Measurements from ENCODE around the gene GRIA1.

The GRIA1 gene

DNA sequence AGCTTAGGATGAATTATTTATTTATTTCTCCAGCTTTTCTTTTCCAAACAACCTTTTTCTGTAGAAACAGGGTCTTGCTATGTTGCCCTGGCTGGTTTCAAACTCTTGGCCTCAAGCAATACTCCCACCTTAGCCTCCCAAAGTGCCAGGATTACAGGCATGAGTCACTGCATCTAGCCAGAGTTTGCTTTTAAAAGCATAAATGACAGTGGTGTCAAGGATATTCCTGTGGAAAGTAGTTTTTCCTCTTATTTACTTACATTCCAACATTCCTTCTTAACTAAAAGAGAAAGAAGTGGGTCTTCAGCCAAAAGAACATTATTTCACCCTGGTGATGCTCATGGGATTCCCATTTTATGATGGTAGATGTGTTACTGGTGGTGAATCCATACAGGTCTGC lies 62.4 kb downstream of the GRIA1 start:
- no peak for DNase-seq

DNA sequence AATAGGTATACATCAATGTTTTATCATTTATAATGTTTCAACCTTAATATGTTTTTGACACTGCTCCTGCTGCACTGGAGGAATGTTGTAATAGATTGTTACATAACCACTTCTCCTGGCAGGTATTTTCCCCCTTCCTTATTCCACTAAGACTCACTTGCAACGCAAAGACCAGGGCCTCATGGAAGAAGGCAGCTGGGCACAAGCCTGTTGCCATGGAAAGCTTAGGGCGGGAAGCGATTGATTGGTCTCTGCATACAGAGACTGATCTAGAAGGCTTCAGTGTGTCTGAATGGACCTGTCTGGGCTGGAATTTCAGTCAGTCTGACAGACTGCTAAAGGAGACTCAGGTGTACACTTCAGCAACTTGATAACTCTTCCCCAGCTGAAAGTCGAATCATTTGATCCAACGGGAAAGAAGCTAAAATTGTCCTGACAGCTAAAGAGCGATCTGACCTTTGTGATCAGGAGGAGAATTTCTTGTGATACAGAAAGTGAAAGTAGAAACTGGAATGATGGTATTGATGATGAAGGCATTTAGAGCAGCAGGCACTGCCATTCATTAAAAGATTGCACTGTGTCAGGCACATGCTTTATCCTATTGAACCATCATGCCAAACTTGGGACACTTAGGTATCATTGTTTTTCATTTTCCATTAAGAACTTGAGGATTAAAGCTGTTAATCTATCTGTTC lies 65.1 kb downstream of the GRIA1 start:
- DNase-seq = no peak

DNA sequence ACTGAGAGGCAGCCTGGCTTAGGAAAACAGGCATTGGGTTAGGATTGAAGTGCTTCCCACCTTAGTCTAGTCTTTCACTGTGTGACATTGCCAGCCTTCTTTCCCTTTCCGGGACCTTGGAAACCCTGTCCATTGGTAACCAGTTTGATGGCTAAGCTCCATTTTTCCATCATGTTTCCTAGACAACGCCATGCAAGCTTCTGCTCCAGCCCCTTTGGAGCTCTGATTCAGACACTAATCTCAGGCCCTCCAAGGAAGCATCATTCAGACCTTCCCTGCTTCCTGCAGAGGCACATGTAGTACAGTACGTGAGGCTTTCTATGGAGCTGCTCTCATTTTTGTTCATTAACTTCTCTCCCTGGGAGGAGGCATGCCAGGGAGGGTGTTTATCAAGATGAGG lies 68.5 kb downstream of the GRIA1 start:
- DNase-seq = no peak

DNA sequence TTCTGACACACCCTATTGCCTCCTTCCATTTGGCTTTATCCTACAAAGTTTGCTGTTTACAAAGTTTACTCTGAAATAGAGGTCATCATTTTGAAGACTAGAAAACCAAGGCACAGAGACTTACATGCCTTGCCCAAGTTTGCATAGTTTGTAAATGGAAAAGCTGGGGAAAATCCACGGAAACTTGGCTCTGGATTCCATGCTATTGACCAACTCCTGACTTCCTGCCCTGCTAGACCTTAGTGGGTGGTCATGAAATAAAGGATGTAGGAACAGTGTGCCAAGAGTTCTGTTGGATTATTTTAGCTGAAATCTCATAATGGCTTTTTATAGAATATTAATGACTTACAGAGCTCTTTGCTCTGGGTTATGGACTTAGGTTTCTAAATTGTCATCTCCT lies 69.5 kb downstream of the GRIA1 start:
- DNase-seq = no peak

DNA sequence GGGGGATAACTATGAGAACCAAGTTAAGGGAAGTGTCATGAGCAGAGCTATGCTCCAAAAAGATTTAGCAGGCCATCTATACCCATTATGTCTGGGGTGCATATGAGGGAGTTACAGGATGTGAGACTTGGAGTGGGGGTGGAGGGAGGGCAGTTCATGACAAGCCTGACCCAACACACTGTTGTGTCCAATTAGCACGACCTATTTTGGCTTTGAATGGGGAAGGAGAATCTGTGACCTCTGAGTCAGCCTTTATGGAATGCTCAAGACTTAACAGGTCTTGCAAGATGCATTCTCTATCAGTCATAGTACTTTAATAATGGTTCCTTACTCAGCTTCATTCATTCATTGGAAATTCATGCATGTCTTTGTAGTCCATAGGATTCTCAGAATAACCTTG lies 71.7 kb downstream of the GRIA1 start:
- no peak for DNase-seq

DNA sequence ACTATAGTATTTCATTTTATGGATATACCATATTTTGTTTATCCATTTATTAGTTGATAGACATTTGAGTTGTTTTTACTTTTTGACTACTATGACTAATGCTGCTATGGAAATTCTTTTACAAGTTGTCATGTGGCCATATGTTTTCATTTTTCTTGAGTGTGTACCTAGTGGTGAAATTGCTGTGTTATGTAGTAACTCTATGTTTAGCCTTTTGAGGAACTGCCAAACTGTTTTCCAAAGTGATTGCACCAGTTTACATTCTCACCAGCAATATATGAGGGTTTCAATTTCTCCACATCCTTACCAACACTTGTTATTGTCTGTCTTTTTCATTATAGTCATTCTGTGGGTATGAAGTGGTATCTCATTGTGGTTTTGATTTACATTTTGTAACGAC lies 75.4 kb downstream of the GRIA1 start:
- no peak for DNase-seq

DNA sequence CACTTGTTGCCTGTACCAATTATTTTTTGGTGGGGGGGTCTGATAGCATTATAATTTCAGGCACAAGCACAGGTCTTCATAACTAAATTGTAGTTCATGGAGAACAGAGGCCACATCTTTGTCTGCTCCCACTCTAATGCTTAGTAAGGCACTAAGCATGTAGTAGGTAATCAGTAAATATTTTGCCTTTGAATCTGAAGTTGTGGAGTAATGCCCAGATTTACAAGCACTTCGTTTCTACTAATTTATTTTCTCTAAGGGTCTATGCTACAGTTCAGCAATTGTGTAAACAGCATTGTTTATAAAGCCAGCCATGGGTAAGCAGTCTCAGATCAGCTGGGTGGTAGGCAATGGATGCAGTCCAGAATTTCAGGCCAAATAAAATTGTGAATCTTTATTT lies 78.6 kb downstream of the GRIA1 start:
- DNase-seq = no peak

DNA sequence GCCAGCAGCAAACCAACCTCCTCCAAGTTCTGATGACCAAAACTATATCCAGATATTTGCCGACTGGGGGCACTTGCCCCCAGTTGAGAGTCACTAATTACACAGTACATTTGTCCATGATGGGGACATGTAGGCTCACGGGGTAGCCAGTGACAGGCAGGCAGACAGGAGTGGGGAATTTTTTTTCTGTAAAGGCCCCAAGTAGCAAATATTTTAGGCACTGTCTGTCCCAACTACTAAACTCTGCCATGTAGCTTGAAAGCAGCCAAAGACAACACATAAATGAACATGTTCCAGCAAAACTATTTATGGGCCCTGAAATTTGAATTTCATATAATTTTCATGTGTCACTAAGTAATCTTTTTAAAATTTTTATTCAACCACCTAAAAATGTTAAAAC lies 80.7 kb downstream of the GRIA1 start:
- no peak for DNase-seq

DNA sequence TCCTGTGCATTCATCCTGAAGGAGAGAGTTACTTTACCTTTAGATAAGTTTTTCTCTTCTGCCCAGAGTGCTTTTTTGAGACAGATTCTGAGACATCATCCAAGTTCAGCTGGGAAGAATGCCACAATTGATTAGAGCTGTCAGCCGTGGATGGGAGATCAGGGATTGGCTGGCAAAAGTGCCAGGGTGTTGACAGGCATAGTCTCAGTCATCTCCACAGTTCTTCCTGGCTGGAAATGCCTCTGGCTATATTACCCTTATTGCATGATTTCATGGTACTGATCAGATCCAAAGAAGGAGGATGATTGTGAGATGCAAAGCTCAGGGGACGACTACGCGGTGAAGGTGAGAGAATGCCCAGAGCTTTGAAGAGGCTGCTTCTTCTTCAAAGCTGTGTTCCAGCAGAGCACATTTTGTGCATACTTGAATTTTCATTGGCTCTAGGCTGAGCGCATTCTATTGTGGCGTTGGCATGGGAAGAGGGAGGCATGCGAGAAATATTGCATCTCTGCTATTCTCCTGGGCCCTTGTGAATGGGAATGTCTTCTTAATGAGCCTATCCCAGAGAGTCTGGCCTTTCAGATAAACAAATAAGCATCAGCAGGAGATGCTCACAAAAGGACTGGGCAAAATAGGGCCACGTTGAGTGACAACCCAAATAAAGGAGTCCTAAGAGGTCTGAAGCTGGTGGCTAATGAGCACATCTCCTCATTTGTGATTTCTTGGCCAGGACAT lies 82.1 kb downstream of the GRIA1 start:
- DNase-seq = no peak

DNA sequence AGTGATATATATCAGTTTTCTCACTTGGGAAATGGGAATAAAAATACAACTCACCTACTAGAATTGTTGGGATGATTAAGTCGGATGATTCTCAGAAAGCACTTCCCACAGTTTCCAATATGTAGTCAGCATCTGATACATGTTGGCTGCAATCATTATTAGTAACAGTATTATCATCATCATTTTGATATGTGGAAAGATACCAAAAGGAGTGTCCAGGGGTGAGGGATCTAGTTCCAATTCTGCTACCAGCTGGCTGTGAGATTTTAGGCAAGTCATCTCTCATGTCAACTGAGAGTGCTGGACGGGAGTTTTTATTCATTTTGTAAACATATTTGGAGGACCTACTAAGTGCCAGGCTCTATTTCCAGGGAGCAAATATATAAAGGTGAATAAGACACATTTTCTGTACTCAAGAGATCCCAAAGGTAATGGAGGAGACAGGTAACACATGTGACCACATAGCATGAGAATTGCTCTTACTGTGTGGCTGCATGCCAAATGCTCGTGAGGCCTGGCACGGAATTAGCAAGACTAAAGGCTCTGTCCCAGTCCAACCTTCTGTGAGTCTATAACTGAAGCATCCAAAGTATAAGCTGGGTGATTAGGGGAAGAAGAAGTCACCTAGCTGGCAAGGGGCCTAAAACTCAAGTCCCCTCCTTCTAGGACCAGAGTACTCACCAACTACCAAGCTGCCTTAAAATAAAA lies 83.0 kb downstream of the GRIA1 start:
- no peak for DNase-seq

DNA sequence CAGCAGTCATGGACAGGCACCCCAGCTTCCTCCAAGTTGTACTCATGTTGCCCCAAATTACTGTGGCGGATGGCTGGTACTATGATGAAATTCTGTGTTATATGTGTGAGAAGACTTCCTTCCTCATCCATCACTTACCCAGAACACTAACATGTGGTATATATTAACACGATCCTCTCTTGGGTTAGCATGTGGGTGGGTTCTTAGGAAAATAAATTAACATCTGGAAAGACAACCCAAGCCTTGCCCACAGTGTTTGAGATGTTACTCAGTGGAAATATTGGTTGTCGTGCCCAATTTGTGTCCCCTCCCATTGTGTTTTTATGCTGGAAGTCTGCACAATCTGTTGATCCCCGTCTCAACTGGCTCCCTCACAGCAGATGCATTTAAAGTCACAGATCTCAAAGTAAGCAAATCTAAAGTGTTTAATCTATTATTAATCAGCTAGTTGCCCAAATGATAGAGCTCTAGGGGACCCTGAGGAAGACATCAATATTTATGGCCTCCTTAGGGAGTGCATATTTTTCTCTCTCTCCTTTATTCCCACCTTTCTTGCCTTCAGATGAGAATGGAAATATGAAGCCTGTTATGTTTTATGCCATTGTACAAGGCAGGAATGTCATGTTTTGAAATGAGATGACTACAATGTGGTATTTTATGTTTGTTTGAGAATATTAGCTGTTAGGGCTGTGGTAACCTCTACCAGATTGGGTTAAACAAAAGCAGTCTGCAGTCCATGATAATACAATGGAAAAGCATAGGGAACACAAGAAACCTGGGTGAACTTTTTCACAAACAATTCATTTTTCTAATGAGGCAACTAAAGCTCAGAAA lies 93.9 kb downstream of the GRIA1 start:
- DNase-seq = no peak

DNA sequence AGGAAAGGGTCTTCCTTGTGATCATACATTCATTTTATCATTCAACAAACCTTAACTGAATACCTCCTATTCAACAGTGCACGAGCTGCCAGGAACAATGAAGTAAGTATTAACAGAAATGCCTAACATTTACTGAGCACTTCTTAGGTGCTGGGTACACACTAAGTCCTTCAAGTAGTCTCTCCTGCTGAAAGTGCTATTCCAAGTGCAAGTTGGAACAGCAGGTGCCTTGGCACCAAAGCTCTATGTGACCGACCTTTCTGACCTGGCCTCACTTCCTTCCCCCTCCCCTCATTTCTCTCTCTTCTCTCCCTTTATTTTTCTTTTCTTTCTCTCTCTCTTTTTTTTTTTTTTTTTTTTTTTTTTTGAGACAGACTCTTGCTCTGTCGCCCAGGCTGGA lies 94.5 kb downstream of the GRIA1 start:
- no peak for DNase-seq

DNA sequence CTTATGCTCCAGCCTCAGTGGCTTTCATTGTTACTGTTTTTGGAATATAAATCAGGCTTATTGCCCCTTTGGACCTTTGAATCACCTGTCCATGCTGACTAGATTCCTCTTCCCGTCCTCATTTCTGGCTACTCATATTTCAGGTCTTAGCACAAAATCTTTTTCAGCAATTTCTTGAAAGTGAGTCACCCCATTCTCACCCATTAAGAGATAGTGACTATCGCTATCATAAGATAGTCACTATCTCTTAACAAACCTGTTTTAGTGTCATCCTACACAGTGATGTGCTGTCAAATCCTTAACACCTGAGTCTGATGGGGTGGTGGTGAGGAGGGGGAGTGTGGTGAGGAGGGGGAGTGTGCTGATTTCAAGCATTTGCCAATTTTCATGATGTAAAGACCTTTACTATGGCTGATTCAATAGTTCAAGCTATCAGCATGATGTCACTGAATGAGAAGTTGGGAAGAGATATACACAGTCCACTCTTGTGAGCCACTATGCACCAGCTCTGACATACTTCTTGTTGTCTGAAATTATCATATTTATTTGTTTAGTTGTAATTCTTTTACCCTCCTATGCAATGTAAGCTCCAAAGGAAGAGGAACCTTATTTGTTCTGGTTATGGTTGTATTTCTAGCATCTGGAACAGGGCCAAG lies 95.3 kb downstream of the GRIA1 start:
- DNase-seq = no peak

DNA sequence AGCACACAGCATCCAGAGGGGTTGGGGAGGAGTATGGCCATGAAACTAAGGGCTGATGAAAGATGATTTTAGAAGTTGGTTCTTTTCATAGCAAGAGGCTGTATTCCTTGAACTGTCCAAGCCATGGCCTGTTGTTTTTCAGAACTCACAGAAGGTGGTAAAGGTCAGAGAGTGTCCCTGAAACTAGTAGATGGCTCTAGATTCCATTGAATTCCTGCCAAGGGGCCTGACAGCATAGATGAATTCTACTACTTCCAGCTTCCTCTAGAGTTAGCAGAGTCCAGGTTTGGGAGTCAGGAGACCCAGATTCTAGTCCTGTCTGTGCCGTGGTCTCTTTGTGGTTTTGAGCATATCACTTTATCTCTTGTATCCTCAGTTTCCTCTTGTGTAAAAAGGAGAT lies 101.6 kb downstream of the GRIA1 start:
- DNase-seq = no peak

DNA sequence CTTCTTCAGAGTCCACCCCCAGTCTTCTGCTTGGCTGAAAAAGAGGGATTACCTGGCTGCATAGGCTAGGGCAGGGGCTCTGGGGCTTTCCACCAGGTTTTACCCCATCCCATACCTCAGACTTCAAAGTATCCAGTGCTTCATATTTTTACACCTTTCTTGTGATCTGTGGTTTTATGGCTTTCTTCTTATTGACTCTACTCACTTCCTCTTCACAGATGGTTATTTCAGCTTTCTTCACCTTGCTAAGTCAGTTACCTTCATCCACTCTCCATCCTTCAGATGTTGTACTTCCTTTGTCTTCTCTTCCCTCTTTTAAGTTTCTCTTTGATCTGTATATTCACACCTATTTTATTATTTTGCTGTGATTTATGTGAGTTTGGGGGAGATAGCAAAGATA lies 104.3 kb downstream of the GRIA1 start:
- no peak for DNase-seq

DNA sequence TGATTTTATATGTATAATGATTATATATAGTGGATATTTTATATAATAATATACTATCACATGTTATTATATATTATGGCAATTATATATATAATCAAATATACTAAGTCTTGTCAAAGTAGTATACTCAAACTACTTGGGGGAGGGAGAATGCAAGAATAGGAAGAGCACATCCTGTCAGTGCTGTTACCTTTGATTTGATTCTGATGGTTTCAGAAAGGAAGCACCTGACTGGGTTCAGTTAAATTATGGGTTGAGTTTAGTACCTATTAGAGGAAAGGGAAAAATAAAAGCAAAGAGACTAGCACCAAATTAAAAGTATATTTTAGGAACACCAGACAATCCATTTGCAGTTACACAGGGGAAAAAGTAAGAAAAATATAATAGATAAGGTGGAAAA lies 107.6 kb downstream of the GRIA1 start:
- no peak for DNase-seq

DNA sequence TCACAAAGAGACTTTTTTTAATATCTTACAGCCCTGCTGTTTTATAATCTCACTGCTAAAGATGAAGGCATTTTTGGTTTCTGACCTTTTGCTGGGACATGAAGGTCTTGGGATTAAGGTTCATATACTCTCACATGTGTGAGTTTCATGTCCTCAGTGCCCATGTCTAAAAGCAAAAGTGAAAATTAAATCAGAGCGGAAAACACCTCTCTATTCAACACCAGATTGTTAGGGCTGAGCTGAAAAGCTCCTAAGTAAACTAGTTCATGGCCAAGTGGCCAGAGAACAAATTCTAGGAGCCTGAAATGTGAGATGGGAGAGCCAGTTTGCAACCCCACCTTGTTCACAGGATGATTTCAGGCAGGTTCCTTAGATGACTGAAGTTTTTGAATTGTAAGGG lies 110.9 kb downstream of the GRIA1 start:
- DNase-seq = no peak

DNA sequence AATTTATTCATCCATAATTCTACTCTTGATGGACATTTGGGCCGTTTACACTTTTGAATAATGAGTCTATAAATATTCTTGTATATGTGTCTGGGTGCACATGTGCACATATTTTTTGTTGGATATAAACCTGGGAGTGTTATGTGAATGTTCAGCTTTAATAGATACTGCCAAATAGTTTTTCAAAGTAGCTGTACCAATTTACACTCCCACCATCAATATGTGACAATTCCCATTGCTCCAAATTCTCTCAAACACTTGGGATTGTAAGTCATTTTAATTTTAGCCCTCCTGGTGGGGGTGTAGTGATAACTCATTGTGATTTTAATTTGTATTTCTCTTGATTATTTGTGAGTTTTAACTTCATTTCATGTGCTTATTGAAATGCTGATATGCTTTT lies 114.9 kb downstream of the GRIA1 start:
- DNase-seq = no peak

DNA sequence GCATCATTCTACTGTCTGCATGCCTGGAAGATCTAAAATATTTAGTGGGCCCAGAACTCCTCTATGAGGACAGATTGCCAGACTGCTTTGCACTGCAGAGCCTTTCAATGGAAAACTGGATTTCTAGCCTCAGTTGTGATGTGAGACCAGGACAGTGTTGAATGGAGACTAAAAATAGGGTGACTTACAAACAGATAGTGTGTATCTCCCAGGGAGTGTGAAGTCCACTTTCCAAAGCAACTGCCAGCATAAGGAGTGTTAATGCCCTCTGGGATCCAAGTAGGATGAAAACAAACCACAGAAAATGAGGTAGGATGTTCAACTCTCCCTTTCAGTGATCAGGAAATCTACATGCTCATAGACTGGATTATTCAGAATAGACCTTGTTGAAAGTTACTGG lies 119.5 kb downstream of the GRIA1 start:
- no peak for DNase-seq

DNA sequence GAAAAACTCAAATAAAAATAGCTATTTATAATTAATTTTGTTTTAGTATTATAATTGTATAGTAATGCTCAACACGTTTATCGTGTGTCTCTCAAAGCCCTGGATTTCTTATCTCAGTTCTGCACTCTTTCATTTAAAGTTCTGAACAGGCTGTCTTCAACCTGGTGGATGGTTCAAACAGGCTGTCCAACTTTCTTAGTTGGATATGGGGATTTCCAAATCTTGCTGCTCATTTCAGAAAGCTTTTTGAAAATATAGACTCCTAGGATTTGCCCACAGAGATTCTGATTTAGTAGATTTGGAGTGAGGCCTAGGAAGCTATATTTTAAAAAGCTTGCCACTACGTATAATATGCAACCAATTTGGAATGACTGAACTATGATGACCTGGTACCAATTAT lies 120.3 kb downstream of the GRIA1 start:
- no peak for DNase-seq

DNA sequence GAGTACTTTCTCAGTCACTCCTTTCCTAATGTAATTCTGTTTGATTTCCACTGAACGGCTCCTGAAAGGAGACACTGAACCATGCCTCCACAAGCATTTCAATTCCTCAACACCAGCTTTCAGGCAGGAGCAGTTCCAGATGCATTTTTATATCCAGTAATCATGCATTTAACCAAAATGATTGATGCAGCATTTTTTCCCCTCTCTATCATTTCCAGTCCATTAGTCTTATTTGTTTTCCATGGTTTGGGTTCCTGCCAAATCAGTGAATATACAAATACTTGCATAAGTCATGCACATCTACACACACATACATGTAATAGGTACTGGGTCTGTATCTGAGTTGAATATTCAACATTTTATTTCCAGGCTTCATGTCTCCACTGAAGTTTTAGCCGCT lies 122.7 kb downstream of the GRIA1 start:
- DNase-seq = no peak

DNA sequence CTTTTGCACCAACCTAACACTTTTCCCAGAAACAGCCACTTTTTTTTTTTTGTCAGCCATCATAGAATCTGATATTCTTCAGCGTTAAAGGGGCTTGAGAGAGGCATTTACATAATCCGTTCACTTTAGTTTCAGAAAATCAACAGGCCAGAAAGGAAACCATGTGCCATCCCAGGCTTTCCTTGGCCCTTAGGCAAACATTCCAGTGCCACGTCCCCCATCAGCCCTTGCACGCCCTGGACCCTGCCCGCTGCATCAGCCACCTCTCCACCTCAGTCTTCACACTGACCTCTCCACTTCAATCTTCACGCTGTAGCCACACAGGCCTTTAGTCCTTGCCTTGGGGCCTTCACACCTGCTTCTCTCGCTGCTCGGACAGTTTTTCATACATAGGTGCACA lies 123.2 kb downstream of the GRIA1 start:
- no peak for DNase-seq

DNA sequence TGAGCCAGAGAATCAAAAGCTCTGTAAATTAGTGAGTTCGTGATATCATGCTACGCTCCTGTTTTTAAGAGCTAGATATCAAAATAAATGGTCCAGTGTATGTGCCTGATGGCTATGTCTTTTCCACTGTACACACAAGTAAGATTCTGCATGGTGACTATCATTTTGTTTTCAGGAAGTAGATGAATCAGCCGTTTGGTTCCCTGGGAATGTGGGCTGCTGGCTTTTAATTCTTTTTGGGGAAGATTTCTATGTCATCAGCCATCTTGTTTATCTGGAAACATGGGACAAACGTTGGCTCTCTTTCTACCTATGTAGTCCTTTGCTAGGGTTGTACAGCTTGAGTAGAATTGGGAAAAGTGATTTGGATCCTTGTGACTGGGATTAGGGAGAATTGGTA lies 126.7 kb downstream of the GRIA1 start:
- DNase-seq = no peak

All from AML-193 (cell line).